MG63 (cell line): ENCODE measurements around the gene PTPRN2. TPM values are rescaled to one million over a fixed set of nuclear protein-coding genes. Genes with fewer than 3 reads are reported as not detected.
A peak's percentile ranks its signal among the peaks of the same experiment; 100 is the strongest.

Experiments used
- DNase-seq: peaks from one replicate; pipeline ENCODE4 v3.0.0-alpha.2; 2020
- H3K27me3 ChIP-seq: fragments of 250-450 bp; sonication (Bioruptor Pico); 2 replicates; pipeline ENCODE4 v1.5.1; 2020; ENCODE audit warnings: mild to moderate bottlenecking, moderate library complexity
- H3K36me3 ChIP-seq: fragments of 250-450 bp; sonication (Bioruptor Pico); 2 replicates; pipeline ENCODE4 v1.5.1; 2020; ENCODE audit warnings: mild to moderate bottlenecking, moderate library complexity
- H3K4me3 ChIP-seq: fragments of 250-450 bp; sonication (Bioruptor Pico); 2 replicates; pipeline ENCODE4 v1.5.1; 2020; ENCODE audit warnings: mild to moderate bottlenecking, moderate library complexity
- H3K9me3 ChIP-seq: fragments of 250-450 bp; sonication (Bioruptor Pico); 2 replicates; pipeline ENCODE4 v1.5.1; 2020; ENCODE audit warnings: mild to moderate bottlenecking, moderate library complexity
- total RNA-seq: library from RNA; depleted of rRNA; stranded (reverse); fragments of >200 nt; shearing (Covaris generic); gene quantifications from 2 replicates; pipeline ENCODE4 v1.2.3, GENCODE V29; 2014; ENCODE audit warnings: low replicate concordance

Gene PTPRN2
- total RNA-seq, 1 experiment from 2014 or later = 0.16 TPM

- no peaks in the 10 kb centered on the region for H3K36me3 ChIP-seq
- H3K27me3 ChIP-seq = no peaks in the 10 kb centered on the region
- no peaks in the 10 kb centered on the region for H3K9me3 ChIP-seq
- no peak for DNase-seq
- H3K4me3 ChIP-seq = no peak overlapping the region
These were observed 1031.5 kb downstream of the PTPRN2 start for GRCh38 chr7:157555944-157556641.

GRCh38 chr7:157555313-157555712 lies 1032.3 kb downstream of the PTPRN2 start:
- Histone ChIP-seq H3K4me3 (no peak overlapping the region), H3K9me3 (no peaks in the 10 kb centered on the region), H3K36me3 (no peaks in the 10 kb centered on the region), H3K27me3 (no peaks in the 10 kb centered on the region)
- DNase-seq = peak; percentile 73

GRCh38 chr7:157554393-157555238 lies 1033.0 kb downstream of the PTPRN2 start:
- H3K9me3 ChIP-seq = no peaks in the 10 kb centered on the region
- no peak overlapping the region for H3K4me3 ChIP-seq
- DNase-seq = no peak

GRCh38 chr7:157553256-157553655 lies 1034.4 kb downstream of the PTPRN2 start:
- Histone ChIP-seq H3K9me3 (no peaks in the 10 kb centered on the region), H3K27me3 (no peaks in the 10 kb centered on the region), H3K36me3 (no peaks in the 10 kb centered on the region), H3K4me3 (no peak overlapping the region)
- DNase-seq = no peak

More at GRCh38 chr7:157554393-157555238, 1033.0 kb downstream of the PTPRN2 start:
- Histone ChIP-seq H3K36me3 (no peaks in the 10 kb centered on the region), H3K27me3 (no peaks in the 10 kb centered on the region)

GRCh38 chr7:157552295-157552993 lies 1035.2 kb downstream of the PTPRN2 start:
- DNase-seq = no peak
- H3K9me3 ChIP-seq = no peaks in the 10 kb centered on the region
- H3K27me3 ChIP-seq = no peaks in the 10 kb centered on the region
- no peak overlapping the region for H3K4me3 ChIP-seq
- no peaks in the 10 kb centered on the region for H3K36me3 ChIP-seq

- Histone ChIP-seq H3K9me3 (no peaks in the 10 kb centered on the region), H3K36me3 (no peaks in the 10 kb centered on the region), H3K27me3 (no peaks in the 10 kb centered on the region), H3K4me3 (no peak overlapping the region)
- no peak for DNase-seq
These were observed 1036.1 kb downstream of the PTPRN2 start for GRCh38 chr7:157551325-157552070.

GRCh38 chr7:157550300-157551275 lies 1037.0 kb downstream of the PTPRN2 start:
- Histone ChIP-seq H3K27me3 (no peaks in the 10 kb centered on the region), H3K4me3 (no peak overlapping the region), H3K36me3 (no peaks in the 10 kb centered on the region), H3K9me3 (no peaks in the 10 kb centered on the region)
- DNase-seq = no peak

GRCh38 chr7:157549612-157550299 lies 1037.9 kb downstream of the PTPRN2 start:
- DNase-seq = no peak
- Histone ChIP-seq H3K36me3 (no peaks in the 10 kb centered on the region), H3K9me3 (no peaks in the 10 kb centered on the region), H3K4me3 (no peak overlapping the region), H3K27me3 (no peaks in the 10 kb centered on the region)

GRCh38 chr7:157548691-157549303 lies 1038.8 kb downstream of the PTPRN2 start:
- no peaks in the 10 kb centered on the region for H3K9me3 ChIP-seq
- DNase-seq = no peak
- H3K4me3 ChIP-seq = no peak overlapping the region
- H3K36me3 ChIP-seq = no peaks in the 10 kb centered on the region
- no peaks in the 10 kb centered on the region for H3K27me3 ChIP-seq

GRCh38 chr7:157547611-157548010 lies 1040.0 kb downstream of the PTPRN2 start:
- no peaks in the 10 kb centered on the region for H3K27me3 ChIP-seq
- DNase-seq = no peak
- H3K9me3 ChIP-seq = no peaks in the 10 kb centered on the region
- no peaks in the 10 kb centered on the region for H3K36me3 ChIP-seq
- H3K4me3 ChIP-seq = no peak overlapping the region

GRCh38 chr7:157547102-157547501 lies 1040.5 kb downstream of the PTPRN2 start:
- Histone ChIP-seq H3K4me3 (no peak overlapping the region), H3K9me3 (no peaks in the 10 kb centered on the region), H3K36me3 (no peaks in the 10 kb centered on the region), H3K27me3 (no peaks in the 10 kb centered on the region)
- DNase-seq = no peak

- no peaks in the 10 kb centered on the region for H3K27me3 ChIP-seq
- no peak overlapping the region for H3K4me3 ChIP-seq
- H3K9me3 ChIP-seq = no peaks in the 10 kb centered on the region
- no peaks in the 10 kb centered on the region for H3K36me3 ChIP-seq
- DNase-seq = no peak
These were observed 1042.0 kb downstream of the PTPRN2 start for GRCh38 chr7:157545681-157546060.

- DNase-seq = no peak
- Histone ChIP-seq H3K9me3 (no peaks in the 10 kb centered on the region), H3K27me3 (no peaks in the 10 kb centered on the region)
These were observed 1042.5 kb downstream of the PTPRN2 start for GRCh38 chr7:157544980-157545680.

GRCh38 chr7:157544226-157544625 lies 1043.4 kb downstream of the PTPRN2 start:
- Histone ChIP-seq H3K27me3 (no peaks in the 10 kb centered on the region), H3K9me3 (no peaks in the 10 kb centered on the region), H3K4me3 (no peak overlapping the region), H3K36me3 (no peaks in the 10 kb centered on the region)
- no peak for DNase-seq

More at GRCh38 chr7:157544980-157545680, 1042.5 kb downstream of the PTPRN2 start:
- Histone ChIP-seq H3K36me3 (no peaks in the 10 kb centered on the region), H3K4me3 (no peak overlapping the region)
